PC-9 (cell line): ENCODE data around the gene ADARB2. TPM values are rescaled to one million over a fixed set of nuclear protein-coding genes. Genes with fewer than 3 reads are reported as not detected.
A peak's percentile ranks its signal among the peaks of the same experiment; 100 is the strongest.
"Not testable (repeated sequence)": the region's sequence is repeated elsewhere in the genome, so short reads cannot be mapped to it uniquely, and the experiment has no call there.

ENCODE experiments used
- BruUV-seq: library from RNA; stranded (reverse); fragments of 400-500 nt; replicated peaks from 2 replicates; lab custom pipeline; 2021; lab: Mats Ljungman, UMichigan
- CTCF ChIA-PET: fragments of 300-600 bp; sonication (Branson Sonifier 250); formaldehyde crosslinking; loops from one replicate; lab custom pipeline; 2022; ENCODE audit warnings: antibody characterized with exemption; lab: Charles Lee
- POLR2A ChIA-PET: fragments of 300-600 bp; sonication (Branson Sonifier 250); formaldehyde crosslinking; loops from one replicate; lab custom pipeline; 2022; ENCODE audit warnings: antibody characterized with exemption; ENCODE audit not compliant: unreplicated experiment; lab: Charles Lee
- DNase-seq, 2 experiments: peaks; one replicate each; pipeline versions ENCODE4 v3.0.0 to v3.0.0-alpha.2; 2015 to 2022; ENCODE audit warnings: mixed read lengths in 1 of 2
- H2AFZ ChIP-seq: fragments of 200-600 bp; sonication (generic); 2 replicates; pipeline ENCODE4 v1.8.1; 2017; ENCODE audit warnings: antibody characterized with exemption
- H3F3A ChIP-seq: fragments of 200-600 bp; sonication (generic); 2 replicates; pipeline ENCODE4 v1.8.1; 2017; ENCODE audit warnings: antibody characterized with exemption, mild to moderate bottlenecking, low read depth; ENCODE audit not compliant: insufficient read depth
- H3K27ac ChIP-seq: fragments of 200-600 bp; sonication (generic); 2 replicates; pipeline ENCODE4 v1.6.1; 2016; ENCODE audit warnings: mixed run types
- H3K27me3 ChIP-seq: fragments of 200-600 bp; sonication (generic); 2 replicates; pipeline ENCODE4 v1.6.1; 2016; ENCODE audit warnings: low read depth, mixed run types; ENCODE audit not compliant: insufficient read depth
- H3K36me3 ChIP-seq: fragments of 200-600 bp; sonication (generic); 2 replicates; pipeline ENCODE4 v1.6.1; 2016; ENCODE audit warnings: low read depth, mixed run types
- H3K4me1 ChIP-seq: fragments of 200-600 bp; sonication (generic); replicated peaks from 2 replicates; pipeline ENCODE4 v1.6.1; 2016; ENCODE audit warnings: mixed run types; ENCODE audit not compliant: insufficient read depth
- H3K4me2 ChIP-seq: fragments of 200-600 bp; sonication (generic); 2 replicates; pipeline ENCODE4 v1.6.1; 2017; ENCODE audit warnings: mixed run types
- H3K4me3 ChIP-seq: fragments of 200-600 bp; sonication (generic); 2 replicates; pipeline ENCODE4 v1.6.1; 2016; ENCODE audit warnings: mixed run types
- H3K79me2 ChIP-seq: fragments of 200-600 bp; sonication (generic); 2 replicates; pipeline ENCODE4 v1.6.1; 2017; ENCODE audit warnings: low read depth, mixed run types
- H3K9me2 ChIP-seq: fragments of 200-600 bp; sonication (generic); 2 replicates; pipeline ENCODE4 v1.8.1; 2017; ENCODE audit warnings: mild to moderate bottlenecking; ENCODE audit not compliant: insufficient read depth
- H3K9me3 ChIP-seq: fragments of 200-600 bp; sonication (generic); 2 replicates; pipeline ENCODE4 v1.8.1; 2016; ENCODE audit warnings: low read depth; ENCODE audit not compliant: insufficient read depth
- H4K20me1 ChIP-seq: fragments of 200-600 bp; sonication (generic); 2 replicates; pipeline ENCODE4 v1.8.1; 2017; ENCODE audit not compliant: insufficient read depth
- CTCF ChIP-seq: fragments of 200-600 bp; sonication (generic); conservative IDR thresholded peaks from 2 replicates; pipeline ENCODE4 v1.6.1; 2017; ENCODE audit warnings: mixed run types, antibody characterized with exemption, mild to moderate bottlenecking, moderate library complexity
- EZH2 ChIP-seq: fragments of 200-600 bp; sonication (generic); IDR thresholded peaks from 2 replicates; pipeline ENCODE4 v1.8.0; 2017; ENCODE audit warnings: antibody characterized with exemption, low read depth
- intact Hi-C: fragments of 100-400 bp; cut with micrococcal nuclease; formaldehyde crosslinking; loops from one replicate; pipeline ENCODE4 v1.10.0; 2022; ENCODE audit not compliant: unreplicated experiment
- total RNA-seq: library from RNA; stranded (reverse); gene quantifications from 2 replicates; pipeline ENCODE4 v1.2.3, GENCODE V29; 2021

Gene ADARB2
- total RNA-seq, 1 experiment from 2014 or later: not detected

DNA sequence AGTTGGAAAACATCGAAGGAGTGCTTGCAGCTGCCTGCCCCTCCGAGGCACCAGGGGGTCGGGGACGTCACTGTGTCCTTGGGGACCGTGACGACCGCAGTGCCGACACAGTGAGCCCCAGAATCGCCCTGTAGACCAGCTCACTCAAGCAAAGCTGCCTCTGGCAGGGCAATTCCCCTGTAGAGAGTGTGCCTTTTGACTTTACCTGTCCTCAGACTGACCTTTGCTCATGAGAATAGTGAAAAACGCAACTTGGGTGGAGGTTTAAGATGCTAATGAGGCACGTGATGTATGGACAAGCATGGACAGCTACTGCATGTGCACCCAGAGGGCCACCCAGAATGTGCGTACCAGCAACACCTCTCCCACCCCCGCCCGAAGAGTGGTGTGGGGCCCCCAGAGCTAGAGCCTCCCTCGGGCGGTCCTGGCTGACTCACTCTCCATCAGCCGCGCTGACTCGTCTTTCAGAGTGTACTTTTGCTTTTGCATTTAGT, 271.9 kb downstream of the ADARB2 start:
- Histone ChIP-seq H3K4me1 (no peaks in the 10 kb centered on the region), H3K36me3 (no peaks in the 10 kb centered on the region), H3K4me2 (peak overlapping the region; percentile 26; the same call in 1 of the 2 replicates), H3K9me2 (no peaks in the 10 kb centered on the region), H3K27ac (no peak overlapping the region), H4K20me1 (no peaks in the 10 kb centered on the region), H3K4me3 (no peak overlapping the region), H3K79me2 (no peaks in the 10 kb centered on the region), H2AFZ (no peak overlapping the region), H3K27me3 (peaks cover 33% of the 10 kb centered on the region), H3K9me3 (no peaks in the 10 kb centered on the region), H3F3A (no peaks in the 10 kb centered on the region)
- CTCF ChIA-PET: no interaction called here
- POLR2A ChIA-PET: no interaction called here
- DNase-seq: no peak
- BruUV-seq: no TSS peak
- intact Hi-C loops: no loop called here
- TF ChIP-seq EZH2 (no peak), CTCF (no peak)

DNA sequence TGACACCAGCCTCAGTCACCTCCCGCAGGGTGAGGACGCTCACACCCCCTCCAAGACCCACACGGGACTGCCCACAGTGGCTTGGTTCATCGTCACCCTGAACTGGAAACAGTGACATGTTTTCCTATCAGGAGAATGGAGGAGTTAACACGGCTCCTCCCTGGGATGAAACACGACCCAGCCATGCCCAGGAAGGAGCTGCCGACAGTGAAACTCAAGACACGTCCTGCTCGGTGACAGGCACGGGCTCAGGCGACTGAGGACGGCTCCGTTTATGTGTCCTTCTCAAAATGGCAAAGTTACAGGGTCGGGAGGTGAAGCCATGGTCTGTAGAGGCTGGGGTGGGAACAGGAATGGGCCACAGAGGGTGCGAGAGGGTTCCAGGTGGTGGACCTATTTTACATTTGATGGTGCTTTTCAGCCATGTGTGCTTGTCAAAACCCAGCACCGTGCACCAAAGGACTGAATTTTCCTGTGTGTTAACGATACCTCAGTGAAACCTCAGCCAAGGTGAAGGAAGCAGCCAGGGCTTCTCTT, 272.4 kb downstream of the ADARB2 start:
- Histone ChIP-seq H3K9me3 (no peaks in the 10 kb centered on the region), H3K9me2 (no peaks in the 10 kb centered on the region), H3K27ac (no peak overlapping the region), H3K36me3 (no peaks in the 10 kb centered on the region), H4K20me1 (no peaks in the 10 kb centered on the region), H3F3A (no peaks in the 10 kb centered on the region), H3K4me3 (no peak overlapping the region), H3K79me2 (no peaks in the 10 kb centered on the region), H3K27me3 (peaks cover 29% of the 10 kb centered on the region), H3K4me2 (no peak overlapping the region), H2AFZ (no peak overlapping the region), H3K4me1 (no peaks in the 10 kb centered on the region)
- ChIA-PET CTCF (no interaction called here), POLR2A (no interaction called here)
- TF ChIP-seq CTCF (no peak), EZH2 (no peak)
- intact Hi-C loops: no loop called here
- no peak for DNase-seq
- no TSS peak for BruUV-seq

DNA sequence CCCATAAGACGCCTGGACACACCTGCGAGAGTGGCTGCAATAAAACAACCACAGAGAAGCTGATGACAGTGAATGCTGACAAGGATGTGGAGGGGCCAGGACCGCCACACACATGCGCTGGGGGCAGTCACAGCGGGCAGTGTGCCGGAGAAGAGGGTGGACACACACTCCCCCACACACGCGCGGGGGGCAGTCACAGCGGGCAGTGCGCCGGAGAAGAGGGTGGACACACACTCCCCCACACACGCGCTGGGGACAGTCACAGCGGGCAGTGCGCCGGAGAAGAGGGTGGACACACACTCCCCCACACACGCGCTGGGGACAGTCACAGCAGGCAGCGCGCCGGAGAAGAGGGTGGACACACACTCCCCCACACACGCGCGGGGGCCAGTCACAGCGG, 273.4 kb downstream of the ADARB2 start:
- H3K27ac ChIP-seq, DNase-seq, H3K79me2 ChIP-seq, H3K4me3 ChIP-seq, H2AFZ ChIP-seq, H3K9me3 ChIP-seq, H4K20me1 ChIP-seq, intact Hi-C loops, BruUV-seq, H3K4me2 ChIP-seq, H3K4me1 ChIP-seq, H3K36me3 ChIP-seq, H3F3A ChIP-seq, CTCF ChIA-PET, POLR2A ChIA-PET, H3K9me2 ChIP-seq: not testable (repeated sequence)
- H3K27me3 ChIP-seq: peaks cover 29% of the 10 kb centered on the region
